ENCODE measurements around the gene ASTN2. TPM values are rescaled to one million over a fixed set of nuclear protein-coding genes. Genes with fewer than 3 reads are reported as not detected.

Gene ASTN2
- total RNA-seq, 4 donors from 2014 or later: 3.0 to 7.0 (median 5.2) TPM

DNA sequence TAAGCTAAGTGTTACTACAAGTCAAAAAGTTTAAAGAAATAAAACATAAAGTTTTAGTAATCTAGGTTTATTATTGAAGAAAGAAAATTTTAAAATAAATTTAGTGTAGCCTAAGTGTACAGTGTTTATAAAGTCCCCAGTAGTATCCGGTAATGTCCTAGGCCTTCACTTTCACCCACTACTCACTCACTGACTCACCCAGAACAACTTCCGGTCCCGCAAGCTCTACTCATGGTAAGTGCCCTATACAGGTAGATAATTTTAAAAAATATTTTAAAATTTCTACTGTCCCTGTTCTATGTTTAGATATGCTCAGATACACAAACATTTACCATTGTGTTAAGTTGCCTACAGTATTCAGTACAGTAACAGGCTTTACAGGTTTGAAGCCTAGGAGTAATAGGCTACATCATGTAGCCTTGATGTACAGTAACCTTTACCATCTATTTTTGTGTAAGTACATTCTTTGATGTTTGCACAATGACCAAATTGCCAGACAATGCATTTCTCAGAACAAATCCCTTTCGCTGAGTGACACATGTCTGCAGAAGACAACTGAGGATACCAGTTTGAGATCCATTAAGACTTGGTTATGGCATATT lies 474.1 kb downstream of the ASTN2 start:
- TF ChIP-seq EP300 (IDR thresholded peaks at IDR 0.05; ENCODE audit: low read depth) (no peak), CTCF (IDR thresholded peaks at IDR 0.05) (no peak), POLR2AphosphoS5 (IDR thresholded peaks at IDR 0.05) (no peak), POLR2A (IDR thresholded peaks at IDR 0.05) (no peak)
- Histone ChIP-seq H3K4me1 (no peaks in the 10 kb centered on the region), H3K27ac (no peak overlapping the region), H3K27me3 (no peaks in the 10 kb centered on the region), H3K4me3 (no peak overlapping the region), H3K9me3 (no peaks in the 10 kb centered on the region), H3K36me3 (no peaks in the 10 kb centered on the region)
- in situ Hi-C loops (cut with MboI; ENCODE audit: low pct_ligation_motif_present in 1 of 4, low pct_unique_long_range_greater_than_20kb in 1 of 4, low sequenced_read_pairs in 3 of 4) (no loop called here), intact Hi-C loops (cut with DNase I; ENCODE audit: low total_unique reads) (no loop called here)
- no peak for DNase-seq
- 89% methylated on average over 4 of the region's 4 CpGs for WGBS, 2 donors (ENCODE audit: low coverage in 1 of 2)

DNA sequence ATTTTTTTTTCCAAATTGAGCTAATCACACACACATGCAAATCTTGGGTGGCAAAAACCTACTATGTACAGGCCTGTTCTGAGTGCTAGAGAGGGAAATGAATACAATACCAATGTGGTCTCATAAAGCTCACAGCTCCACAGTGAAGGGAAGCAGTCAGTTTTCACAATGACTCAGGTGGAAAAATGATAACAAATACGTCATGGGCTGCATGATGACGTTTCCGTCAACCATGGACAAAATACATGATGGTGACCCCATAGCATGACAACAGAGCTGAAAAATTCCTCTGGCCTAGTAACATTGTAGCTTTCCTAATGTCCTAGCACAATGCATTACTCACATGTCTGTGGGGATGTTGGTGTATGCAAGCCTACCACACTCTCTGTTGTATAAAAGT lies 475.2 kb downstream of the ASTN2 start:
- no peaks in the 10 kb centered on the region for H3K9me3 ChIP-seq
- intact Hi-C loops (cut with DNase I; ENCODE audit: low total_unique reads): no loop called here
- 79 to 82% methylated on average over 3 of the region's 3 CpGs for WGBS, 2 donors (ENCODE audit: low coverage in 1 of 2)
- no peaks in the 10 kb centered on the region for H3K27me3 ChIP-seq
- DNase-seq: no peak
- H3K4me1 ChIP-seq: no peaks in the 10 kb centered on the region
- H3K36me3 ChIP-seq: no peaks in the 10 kb centered on the region
- no peak overlapping the region for H3K4me3 ChIP-seq
- no peak overlapping the region for H3K27ac ChIP-seq
- TF ChIP-seq POLR2A (IDR thresholded peaks at IDR 0.05) (no peak), CTCF (IDR thresholded peaks at IDR 0.05) (no peak), POLR2AphosphoS5 (IDR thresholded peaks at IDR 0.05) (no peak), EP300 (IDR thresholded peaks at IDR 0.05; ENCODE audit: low read depth) (no peak)
- in situ Hi-C loops (cut with MboI; ENCODE audit: low pct_ligation_motif_present in 1 of 4, low pct_unique_long_range_greater_than_20kb in 1 of 4, low sequenced_read_pairs in 3 of 4): no loop called here

GRCh38 chr9:116939161-116939560 lies 475.7 kb downstream of the ASTN2 start:
- no peaks in the 10 kb centered on the region for H3K9me3 ChIP-seq
- intact Hi-C loops (cut with DNase I; ENCODE audit: low total_unique reads): no loop called here
- in situ Hi-C loops (cut with MboI; ENCODE audit: low pct_ligation_motif_present in 1 of 4, low pct_unique_long_range_greater_than_20kb in 1 of 4, low sequenced_read_pairs in 3 of 4): no loop called here
- no peak overlapping the region for H3K27ac ChIP-seq
- H3K4me3 ChIP-seq: no peak overlapping the region
- no peaks in the 10 kb centered on the region for H3K4me1 ChIP-seq
- no peak for TF ChIP-seq CTCF (IDR thresholded peaks at IDR 0.05)
- no peaks in the 10 kb centered on the region for H3K27me3 ChIP-seq
- DNase-seq: no peak
- no peaks in the 10 kb centered on the region for H3K36me3 ChIP-seq
- 60 to 65% methylated on average over 1 of the region's 1 CpG for WGBS, 2 donors (ENCODE audit: low coverage in 1 of 2)

GRCh38 chr9:116937361-116937760 lies 477.5 kb downstream of the ASTN2 start:
- H3K4me3 ChIP-seq: no peak overlapping the region
- in situ Hi-C loops (cut with MboI; ENCODE audit: low pct_ligation_motif_present in 1 of 4, low pct_unique_long_range_greater_than_20kb in 1 of 4, low sequenced_read_pairs in 3 of 4): no loop called here

More at GRCh38 chr9:116937361-116937760, 477.5 kb downstream of the ASTN2 start:
- Histone ChIP-seq H3K36me3 (no peaks in the 10 kb centered on the region), H3K9me3 (no peaks in the 10 kb centered on the region), H3K27me3 (no peaks in the 10 kb centered on the region), H3K27ac (no peak overlapping the region), H3K4me1 (no peaks in the 10 kb centered on the region)
- intact Hi-C loops (cut with DNase I; ENCODE audit: low total_unique reads): no loop called here
- no peak for DNase-seq
- TF ChIP-seq EP300 (IDR thresholded peaks at IDR 0.05; ENCODE audit: low read depth) (no peak), CTCF (IDR thresholded peaks at IDR 0.05) (no peak), POLR2A (IDR thresholded peaks at IDR 0.05) (no peak)

All from transverse colon (tissue), 4 donors.